ENCODE data around the gene PLEKHA8.

The PLEKHA8 gene

DNA sequence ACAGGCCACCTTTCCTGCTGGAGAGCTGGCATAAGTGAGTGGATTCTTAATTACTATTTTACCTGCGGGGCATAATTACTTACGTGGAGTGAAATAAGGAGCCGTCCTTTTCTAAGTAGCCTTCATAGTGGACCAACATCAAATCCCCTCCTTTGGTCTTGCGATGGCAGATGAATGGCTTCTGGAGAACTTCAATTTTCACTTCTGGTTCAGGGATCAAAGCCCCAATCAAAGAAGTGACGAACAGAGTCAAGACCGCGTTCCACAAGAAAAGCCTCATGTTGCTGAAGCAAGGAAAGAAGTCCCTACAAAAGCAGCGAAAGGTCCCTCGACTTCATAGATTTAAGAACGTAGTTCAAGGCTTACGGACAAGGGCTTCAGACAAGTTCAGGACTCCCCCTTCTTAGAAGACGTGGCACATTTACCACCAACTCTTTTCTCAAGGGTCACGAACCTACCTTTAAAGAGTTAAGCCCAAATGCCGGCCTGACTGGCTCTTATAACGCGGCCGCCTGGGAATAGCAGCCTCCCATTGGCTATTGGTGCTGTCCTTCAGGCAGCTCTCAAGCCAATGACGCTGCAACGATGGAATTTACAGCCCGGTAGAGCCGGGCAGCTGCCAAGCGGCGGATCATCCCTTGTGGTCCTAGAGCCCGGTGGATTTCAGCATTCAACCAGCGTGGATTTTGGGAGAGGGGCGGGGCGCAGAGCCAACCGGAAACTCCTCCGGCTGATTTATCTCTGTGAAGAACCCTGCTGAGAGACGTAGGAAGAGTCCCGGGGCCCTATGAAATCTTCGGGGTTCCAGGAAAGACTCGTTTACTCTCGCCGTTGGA lies 1.8 kb upstream of the PLEKHA8 start, which contains the start of gene FKBP14:
FKBP14 (minus strand) TSS at position 474 of the 836 bp plus-strand sequence; CDS start at position 280, 194 bp downstream.
- peak; percentile 97 for DNase-seq

- DNase-seq, result no peak
Measured at GRCh38 chr7:30027065-30027456, 1.2 kb upstream of the PLEKHA8 start.

GRCh38 chr7:30027740-30028215 lies 434 bp upstream of the PLEKHA8 start:
- DNase-seq, result no peak

GRCh38 chr7:30028749-30029635 lies 780 bp downstream of the PLEKHA8 start:
- peak; percentile 4 for DNase-seq

- DNase-seq, result no peak
Measured at GRCh38 chr7:30029696-30030095, 1.5 kb downstream of the PLEKHA8 start.

- no peak for DNase-seq
Measured at GRCh38 chr7:30032310-30033125, 4.3 kb downstream of the PLEKHA8 start.

DNA sequence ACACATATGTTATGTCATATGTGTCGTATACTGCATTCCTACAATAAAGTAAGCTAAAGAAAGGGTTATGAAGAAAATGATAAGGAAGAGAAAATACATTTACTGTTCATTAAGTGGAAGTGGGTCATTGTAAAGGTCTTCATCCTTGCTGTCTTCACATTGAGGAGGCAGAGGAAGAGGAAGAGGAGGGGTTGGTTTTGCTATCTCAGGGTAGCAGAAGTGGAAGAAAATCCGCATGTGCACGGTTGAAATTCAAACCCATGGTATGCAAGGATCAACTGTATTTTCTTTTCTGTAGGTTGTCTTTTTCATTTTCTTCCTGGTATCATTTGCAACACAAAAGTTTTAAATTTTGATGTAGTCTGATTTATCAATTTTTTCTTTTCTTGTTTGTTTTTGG lies 6.3 kb downstream of the PLEKHA8 start:
- no peak for DNase-seq

GRCh38 chr7:30036220-30036619 lies 8.0 kb downstream of the PLEKHA8 start:
- DNase-seq, result no peak

GRCh38 chr7:30038196-30038980 lies 10.2 kb downstream of the PLEKHA8 start:
- DNase-seq, result no peak

GRCh38 chr7:30040938-30041337 lies 12.7 kb downstream of the PLEKHA8 start:
- DNase-seq, result no peak

DNA sequence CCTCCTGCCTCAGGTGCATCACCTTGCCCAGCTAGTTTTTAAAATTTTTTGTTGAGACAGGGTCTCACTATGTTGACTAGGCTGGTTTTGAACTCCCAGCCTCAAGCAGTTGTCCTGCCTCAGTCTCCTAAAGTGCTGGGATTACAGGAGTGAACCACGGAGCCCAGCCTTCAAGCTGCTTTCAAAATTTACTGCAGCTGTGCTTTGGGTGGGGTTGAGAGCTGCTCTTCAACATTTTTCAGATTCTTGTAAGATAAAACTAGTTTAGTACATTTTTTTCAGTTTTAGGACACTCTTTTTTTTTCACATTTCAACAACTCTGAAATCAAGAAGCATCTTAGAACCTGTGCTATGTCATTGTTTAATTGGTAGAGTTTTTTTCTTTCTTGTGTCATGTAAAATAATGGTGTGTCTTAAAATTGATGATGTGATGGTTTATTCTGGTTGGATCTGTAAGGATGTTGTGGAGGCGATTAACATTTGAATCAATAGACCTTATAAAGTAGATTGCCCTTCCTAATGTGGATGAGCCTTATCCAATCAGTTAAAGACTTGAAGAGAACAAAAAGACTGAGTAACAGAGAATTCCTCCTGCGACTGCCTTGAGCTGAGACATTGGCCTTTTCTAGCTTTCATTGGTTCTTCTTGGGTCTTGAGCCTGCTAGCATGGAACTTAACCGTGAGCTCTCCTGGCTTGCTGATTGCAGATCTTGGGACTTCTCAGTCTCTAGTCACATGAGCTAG lies 13.5 kb downstream of the PLEKHA8 start:
- no peak for DNase-seq

DNA sequence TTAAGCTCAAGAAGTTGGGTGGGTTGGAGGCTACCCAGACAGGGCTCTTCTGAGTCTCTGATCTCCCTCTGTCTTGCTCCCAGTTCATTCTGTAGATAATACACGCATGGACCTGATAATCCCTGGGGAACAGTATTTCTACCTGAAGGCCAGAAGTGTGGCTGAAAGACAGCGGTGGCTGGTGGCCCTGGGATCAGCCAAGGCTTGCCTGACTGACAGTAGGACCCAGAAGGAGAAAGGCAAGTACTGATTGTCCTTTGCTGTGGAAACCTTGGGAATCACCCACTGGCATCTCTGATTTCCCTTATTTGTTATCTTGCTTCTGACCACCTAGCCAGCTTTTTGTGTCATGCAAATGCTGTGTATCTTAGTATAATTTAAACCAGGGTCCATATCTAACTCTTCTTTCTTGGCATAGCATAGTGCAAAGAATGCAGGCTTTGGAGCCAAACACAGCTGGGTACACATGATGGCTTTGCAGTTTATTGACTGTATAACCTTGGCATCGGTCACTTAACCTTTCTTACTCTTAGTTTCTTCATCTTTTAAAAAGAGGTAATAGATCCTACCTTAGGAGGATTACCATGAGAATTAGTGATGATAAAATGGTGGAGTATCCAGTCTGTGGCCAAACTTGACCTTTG lies 18.0 kb downstream of the PLEKHA8 start:
- DNase-seq, result no peak

DNA sequence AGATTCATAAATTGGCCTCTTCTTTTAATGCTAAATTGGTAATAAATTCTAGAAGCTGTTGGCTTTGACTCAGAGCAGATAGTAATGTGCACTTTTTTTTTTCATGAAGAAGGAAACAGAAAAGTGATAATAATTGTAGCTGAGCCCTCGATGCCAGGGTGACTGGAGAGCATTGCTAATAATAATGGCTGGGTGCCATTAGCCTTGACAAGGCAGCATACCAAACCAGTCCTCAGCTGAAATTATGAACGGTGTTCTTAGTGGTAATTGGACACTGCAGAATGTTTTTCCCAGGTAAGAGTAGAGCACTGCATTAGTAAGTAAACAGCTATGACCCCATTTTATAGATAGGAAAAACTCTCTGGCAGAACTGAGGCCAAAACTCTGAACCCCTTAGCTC lies 18.9 kb downstream of the PLEKHA8 start:
- DNase-seq, result no peak

DNA sequence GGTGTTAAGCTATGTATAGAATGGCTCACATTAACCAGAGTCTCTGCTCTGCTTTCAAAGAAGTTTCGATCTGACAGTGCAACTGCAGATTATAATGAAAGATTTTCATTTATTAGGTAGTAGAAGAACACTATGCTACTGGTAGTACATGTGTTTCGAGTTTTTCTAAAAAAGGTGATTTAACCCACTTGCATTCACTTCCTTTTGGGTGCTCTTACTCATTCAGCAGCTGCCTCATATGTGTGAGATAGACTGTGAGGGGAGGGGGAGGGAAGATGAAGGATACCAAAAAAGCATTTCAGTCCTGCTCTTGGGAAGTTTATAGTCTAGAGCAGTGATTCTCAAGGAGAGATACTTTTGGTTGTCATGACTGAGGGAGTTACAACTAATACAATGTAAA lies 20.4 kb downstream of the PLEKHA8 start:
- DNase-seq, result no peak

DNA sequence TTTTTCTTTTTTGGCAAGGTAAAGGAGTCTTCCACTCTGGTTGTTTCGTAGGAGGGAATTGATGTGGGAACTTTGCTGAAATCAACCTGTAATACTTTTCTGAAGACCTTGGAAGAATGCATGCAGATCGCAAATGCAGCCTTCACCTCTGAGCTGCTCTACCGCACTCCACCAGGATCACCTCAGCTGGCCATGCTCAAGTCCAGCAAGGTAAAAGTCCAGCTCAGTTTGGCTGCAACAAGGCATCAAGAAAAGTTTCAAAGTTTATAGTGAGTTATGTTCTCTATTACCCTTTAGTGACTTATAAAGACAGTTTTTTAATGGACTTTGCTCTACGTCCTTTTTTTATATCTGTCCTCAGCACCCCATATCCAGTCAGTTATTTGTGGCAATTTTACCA lies 21.0 kb downstream of the PLEKHA8 start:
- no peak for DNase-seq

DNA sequence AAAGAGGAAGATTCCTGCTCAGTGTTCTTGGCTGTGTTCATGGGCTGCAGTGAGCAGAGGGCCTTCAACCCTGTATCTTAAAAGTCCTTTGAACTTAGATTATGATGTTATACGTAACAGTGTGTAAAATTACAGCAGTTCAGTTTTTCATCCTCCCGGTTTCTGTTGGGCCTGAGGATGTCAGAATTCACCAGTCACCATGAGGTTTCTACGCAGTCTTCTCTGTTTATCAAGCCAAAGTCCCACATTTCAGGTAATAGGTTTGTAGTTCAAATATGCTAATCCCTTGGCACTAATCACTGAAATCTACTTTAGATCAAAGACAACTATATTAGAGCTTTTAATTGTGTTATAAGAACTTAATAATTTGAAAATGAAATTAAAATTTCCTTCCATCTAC lies 24.9 kb downstream of the PLEKHA8 start:
- no peak for DNase-seq

DNA sequence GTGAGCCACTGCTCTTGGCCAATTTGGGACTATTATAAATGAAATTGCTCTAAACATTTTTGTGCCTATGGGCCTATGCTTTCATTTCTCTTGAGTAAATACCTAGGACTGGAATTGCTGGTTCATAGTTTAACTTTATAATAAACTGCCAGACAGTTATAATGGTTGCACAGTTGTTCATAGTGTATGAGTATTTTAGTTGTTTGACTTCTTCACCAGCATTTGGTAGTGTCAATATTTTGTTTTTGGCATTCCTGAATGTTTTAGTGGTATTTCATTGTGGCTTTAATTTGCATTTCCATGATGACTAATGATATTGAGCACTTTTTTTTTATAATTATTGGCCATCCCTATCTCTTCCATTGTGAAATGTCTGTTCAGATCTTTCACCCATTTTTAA lies 29.5 kb downstream of the PLEKHA8 start:
- DNase-seq, result no peak

DNA sequence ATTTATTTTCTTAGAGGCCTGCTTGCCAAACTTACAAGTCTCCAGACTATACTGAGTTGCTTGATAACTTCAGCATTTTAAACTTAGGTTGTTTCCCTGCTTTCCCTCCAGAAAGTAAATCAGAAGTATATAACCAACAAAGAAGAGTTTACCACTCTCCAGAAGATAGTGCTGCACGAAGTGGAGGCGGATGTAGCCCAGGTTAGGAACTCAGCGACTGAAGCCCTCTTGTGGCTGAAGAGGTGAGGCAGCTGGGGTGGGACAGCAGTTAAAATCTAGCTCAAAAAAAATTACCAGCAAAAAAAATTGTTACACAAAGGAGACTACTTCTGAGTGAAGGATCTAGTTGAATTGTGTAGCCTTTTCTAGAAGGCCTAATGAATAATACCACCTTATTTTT lies 33.6 kb downstream of the PLEKHA8 start:
- peak; percentile 5 for DNase-seq

DNA sequence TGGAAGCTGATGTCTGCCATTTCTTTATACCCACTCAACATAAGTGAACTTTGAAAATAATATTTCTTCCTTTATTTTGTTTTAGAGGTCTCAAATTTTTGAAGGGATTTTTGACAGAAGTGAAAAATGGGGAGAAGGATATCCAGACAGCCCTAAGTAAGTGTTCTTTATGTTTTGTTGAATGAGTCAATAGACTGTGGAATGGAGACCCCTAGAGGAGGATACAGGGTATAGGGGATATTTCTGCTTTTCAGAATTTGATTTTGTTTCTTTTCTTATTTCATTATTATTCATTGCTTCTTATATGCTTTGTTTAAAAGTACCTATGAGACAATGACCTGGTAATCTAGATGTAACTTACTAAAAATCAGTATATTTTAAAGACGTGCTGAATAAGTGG lies 34.4 kb downstream of the PLEKHA8 start:
- peak; percentile 6 for DNase-seq

GRCh38 chr7:30065746-30066145 lies 37.5 kb downstream of the PLEKHA8 start:
- DNase-seq, result no peak

DNA sequence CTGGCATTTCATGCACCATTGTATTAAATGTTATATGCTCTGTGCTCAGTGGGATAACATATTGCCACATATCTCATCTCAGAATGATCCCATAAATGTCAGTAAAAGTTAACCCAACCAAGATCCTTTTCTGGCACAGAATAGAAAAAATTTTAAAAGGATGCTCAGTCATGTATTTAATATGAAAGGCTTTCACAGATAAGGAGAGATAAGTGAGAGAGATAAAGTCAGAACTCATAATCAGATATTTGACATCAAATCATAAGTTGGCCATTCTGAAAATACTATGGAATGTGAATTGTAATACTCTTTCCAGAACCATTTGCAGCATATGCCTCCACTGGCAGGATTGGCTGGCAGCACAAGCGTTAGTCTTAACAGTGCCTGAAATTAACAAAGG lies 38.5 kb downstream of the PLEKHA8 start:
- DNase-seq, result no peak
